ENCODE measurements around the gene TOX2.

The TOX2 gene

DNA sequence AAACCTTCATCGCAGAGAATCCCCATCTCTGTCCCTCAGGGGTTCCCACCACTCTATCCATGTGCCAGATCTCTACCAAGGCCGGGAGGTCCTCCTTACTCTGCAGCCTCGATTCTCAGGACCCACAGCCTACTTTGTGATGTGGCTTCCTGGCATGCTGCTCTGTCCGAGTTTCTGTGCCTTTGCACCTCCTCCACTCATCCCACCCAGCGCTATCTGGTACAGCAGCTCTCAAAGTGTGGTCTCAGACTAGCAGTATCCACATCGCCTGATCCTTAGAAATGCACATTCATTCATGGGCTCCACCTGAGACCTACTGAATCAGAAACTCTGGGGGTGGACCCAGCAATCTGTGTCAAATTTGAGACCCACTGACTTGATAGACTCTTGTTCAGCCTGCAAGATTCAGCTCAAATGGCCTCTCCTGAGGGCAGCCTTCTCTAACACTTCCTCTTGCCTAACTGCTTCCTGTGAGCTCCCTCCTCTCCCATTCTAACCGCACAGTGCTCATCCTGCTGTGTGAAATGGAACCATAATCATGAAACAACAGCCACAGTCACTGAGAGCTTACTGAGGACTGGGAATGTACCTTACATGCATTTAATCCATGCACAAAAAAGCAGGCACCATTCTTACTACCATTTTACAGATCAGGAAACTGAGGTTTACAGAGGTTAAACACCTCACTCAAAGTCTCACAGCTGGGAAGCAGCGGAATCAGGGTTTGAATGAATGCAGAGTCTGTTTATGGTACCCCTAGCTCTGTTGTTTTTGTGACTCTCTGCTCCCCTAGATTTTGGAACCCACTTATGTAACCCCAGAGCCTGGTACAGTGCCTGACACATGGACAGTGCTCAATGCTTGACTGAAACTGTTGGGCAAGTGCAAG is 202.9 kb downstream of the TOX2 start:
- H3K4me3 ChIP-seq (ENCODE audit: low read depth, low read length) = no peak overlapping the region
- TF ChIP-seq, protein P1, sequence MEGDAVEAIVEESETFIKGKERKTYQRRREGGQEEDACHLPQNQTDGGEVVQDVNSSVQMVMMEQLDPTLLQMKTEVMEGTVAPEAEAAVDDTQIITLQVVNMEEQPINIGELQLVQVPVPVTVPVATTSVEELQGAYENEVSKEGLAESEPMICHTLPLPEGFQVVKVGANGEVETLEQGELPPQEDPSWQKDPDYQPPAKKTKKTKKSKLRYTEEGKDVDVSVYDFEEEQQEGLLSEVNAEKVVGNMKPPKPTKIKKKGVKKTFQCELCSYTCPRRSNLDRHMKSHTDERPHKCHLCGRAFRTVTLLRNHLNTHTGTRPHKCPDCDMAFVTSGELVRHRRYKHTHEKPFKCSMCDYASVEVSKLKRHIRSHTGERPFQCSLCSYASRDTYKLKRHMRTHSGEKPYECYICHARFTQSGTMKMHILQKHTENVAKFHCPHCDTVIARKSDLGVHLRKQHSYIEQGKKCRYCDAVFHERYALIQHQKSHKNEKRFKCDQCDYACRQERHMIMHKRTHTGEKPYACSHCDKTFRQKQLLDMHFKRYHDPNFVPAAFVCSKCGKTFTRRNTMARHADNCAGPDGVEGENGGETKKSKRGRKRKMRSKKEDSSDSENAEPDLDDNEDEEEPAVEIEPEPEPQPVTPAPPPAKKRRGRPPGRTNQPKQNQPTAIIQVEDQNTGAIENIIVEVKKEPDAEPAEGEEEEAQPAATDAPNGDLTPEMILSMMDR (IDR thresholded peaks at IDR 0.05; ENCODE audit: borderline replicate concordance, insufficient read depth, low read depth, low read length) = no peak

DNA sequence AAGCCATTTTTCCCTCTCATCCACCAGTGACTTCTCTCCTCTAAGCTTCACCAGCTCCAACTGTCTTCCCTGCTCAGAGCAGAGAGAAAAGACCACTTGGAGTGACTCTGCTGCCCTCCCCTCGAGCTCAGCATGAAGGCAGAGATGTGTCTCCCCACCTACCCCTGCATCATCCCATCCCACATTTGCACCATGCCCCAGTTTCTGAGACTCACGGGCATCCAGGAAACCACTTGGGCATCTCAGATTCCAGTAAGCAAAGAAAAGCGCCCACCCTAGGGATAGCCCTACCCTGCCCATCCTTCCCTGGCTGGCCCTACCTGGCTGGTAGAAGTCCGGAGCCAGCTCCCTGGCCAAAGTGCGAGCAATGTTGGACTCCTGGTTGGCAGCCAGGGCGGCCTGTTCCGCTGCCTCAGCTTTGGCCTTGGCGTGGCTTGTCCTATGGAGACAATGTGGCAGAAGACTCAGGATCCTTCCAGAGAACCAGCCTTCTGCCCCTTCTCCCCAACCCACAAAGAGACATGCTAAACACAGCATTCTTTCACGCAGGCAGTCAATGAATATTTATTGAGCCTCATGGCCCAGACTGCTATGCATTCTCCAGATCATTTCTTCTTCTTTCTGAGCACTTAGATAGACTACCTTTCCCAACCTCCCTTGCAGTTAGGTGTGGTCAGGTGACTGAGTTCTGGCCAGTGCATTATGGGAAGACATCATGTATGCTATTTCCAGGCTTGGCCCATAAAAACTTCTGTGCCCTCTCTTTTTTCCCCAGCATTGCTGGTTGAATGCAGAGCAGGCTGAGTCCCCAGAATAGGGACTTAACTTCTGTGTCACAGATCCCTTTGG is 203.8 kb downstream of the TOX2 start:
- no peak overlapping the region for H3K4me3 ChIP-seq (ENCODE audit: low read depth, low read length)
- TF ChIP-seq, protein P1 (IDR thresholded peaks at IDR 0.05; ENCODE audit: borderline replicate concordance, insufficient read depth, low read depth, low read length) = no peak

Data from GM12875 (cell line).